Endothelial cell of umbilical vein (primary cell): ENCODE data around the gene SLC4A1AP.

Source experiments
- EZH2 ChIP-seq: IDR thresholded peaks from 2 replicates; pipeline ENCODE4 v1.6.1; 2012; ENCODE audit warnings: borderline replicate concordance, low read depth, mild to moderate bottlenecking, moderate library complexity, low read length, inconsistent platforms; ENCODE audit not compliant: severe bottlenecking
- FOS ChIP-seq: IDR thresholded peaks from 2 replicates; pipeline ENCODE4 v1.6.1; 2011; ENCODE audit warnings: mild to moderate bottlenecking, low read length, moderate library complexity, borderline replicate concordance; ENCODE audit not compliant: insufficient read depth
- GATA2 ChIP-seq: IDR thresholded peaks from 2 replicates; pipeline ENCODE4 v1.7.0; 2011; ENCODE audit warnings: low read depth, mild to moderate bottlenecking, moderate library complexity, mixed read lengths, low read length; ENCODE audit not compliant: insufficient read length, insufficient read depth
- MYC ChIP-seq: IDR thresholded peaks from one replicate; pipeline ENCODE4 v1.6.1; 2011; ENCODE audit warnings: mild to moderate bottlenecking, low read depth, low read length
- POLR2A ChIP-seq: IDR thresholded peaks from 2 replicates; pipeline ENCODE4 v1.6.1; 2012; ENCODE audit warnings: low read depth, mild to moderate bottlenecking, control low read depth, low read length
- POLR2AphosphoS5 ChIP-seq: IDR thresholded peaks from 2 replicates; pipeline ENCODE4 v1.6.1; 2012; ENCODE audit warnings: low read depth, mild to moderate bottlenecking, control low read depth, low read length, moderate library complexity; ENCODE audit not compliant: insufficient read depth
- TF ChIP-seq, protein P1 (sequence below), 2 donors: IDR thresholded peaks; 1 replicate in 1 of 2; 2 replicates in 1 of 2; pipeline ENCODE4 v1.5.1; 2011; ENCODE audit warnings: low read length in 2 of 2, mild to moderate bottlenecking in 2 of 2, moderate library complexity in 2 of 2, control low read depth in 1 of 2, inconsistent platforms in 1 of 2, low read depth in 1 of 2; ENCODE audit not compliant: insufficient read depth in 1 of 2; ENCODE audit errors: extremely low read depth in 1 of 2
- TF ChIP-seq, protein P2 (sequence below): IDR thresholded peaks from 2 replicates; pipeline ENCODE4 v1.6.1; 2011; ENCODE audit not compliant: insufficient read depth, insufficient read length

DNA sequence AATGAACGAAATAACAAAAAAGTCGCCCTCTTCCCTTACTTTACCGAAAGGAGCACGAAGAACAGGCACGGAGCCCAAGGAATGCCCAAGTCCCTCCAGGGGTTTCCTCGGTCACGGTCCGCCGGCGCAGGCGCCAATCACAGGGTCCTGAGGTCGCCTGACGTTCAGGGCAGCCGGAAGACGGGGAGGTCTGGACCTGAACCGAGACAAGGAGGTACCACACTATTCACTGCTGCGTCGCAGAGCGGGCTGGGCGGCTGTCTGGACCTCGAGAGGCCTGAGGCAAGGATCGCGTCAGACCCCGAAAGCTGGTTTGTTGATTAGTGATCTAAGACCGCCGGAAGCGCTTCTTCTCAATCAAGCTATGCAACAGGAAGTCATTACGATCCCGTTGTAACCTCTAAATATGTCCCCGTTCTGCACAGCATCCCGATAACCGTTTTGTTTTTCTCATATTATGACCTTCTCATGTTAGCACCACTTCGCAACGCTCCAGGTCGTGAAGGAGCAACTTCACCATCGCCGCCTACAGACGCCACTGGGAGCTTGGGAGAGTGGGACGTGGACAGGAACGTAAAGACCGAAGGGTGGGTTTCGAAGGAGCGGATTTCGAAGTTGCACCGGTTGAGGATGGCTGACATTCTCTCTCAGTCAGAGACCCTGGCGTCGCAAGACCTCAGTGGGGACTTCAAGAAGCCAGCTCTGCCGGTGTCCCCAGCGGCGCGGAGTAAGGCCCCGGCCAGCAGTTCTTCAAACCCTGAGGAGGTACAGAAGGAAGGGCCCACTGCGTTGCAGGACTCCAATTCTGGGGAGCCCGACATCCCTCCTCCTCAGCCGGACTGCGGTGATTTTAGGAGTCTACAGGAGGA lies at the start of gene SLC4A1AP, which contains the start of gene SUPT7L:
- TF ChIP-seq POLR2A (peak; percentile 67), POLR2AphosphoS5 (peak; percentile 74), EZH2 (no peak), MYC (no peak), FOS (no peak), GATA2 (peak; percentile 26)
- TF ChIP-seq, protein P1, sequence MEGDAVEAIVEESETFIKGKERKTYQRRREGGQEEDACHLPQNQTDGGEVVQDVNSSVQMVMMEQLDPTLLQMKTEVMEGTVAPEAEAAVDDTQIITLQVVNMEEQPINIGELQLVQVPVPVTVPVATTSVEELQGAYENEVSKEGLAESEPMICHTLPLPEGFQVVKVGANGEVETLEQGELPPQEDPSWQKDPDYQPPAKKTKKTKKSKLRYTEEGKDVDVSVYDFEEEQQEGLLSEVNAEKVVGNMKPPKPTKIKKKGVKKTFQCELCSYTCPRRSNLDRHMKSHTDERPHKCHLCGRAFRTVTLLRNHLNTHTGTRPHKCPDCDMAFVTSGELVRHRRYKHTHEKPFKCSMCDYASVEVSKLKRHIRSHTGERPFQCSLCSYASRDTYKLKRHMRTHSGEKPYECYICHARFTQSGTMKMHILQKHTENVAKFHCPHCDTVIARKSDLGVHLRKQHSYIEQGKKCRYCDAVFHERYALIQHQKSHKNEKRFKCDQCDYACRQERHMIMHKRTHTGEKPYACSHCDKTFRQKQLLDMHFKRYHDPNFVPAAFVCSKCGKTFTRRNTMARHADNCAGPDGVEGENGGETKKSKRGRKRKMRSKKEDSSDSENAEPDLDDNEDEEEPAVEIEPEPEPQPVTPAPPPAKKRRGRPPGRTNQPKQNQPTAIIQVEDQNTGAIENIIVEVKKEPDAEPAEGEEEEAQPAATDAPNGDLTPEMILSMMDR (IDR thresholded peaks at IDR 0.05; ENCODE audit: extremely low read depth in 1 of 2, insufficient read depth in 1 of 2, low read depth in 1 of 2, low read length in 2 of 2), result no peak
- TF ChIP-seq, protein P2, sequence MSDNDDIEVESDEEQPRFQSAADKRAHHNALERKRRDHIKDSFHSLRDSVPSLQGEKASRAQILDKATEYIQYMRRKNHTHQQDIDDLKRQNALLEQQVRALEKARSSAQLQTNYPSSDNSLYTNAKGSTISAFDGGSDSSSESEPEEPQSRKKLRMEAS, result no peak
